GM23338 (cell line): ENCODE data around the gene ADGRD1. TPM values are rescaled to one million over a fixed set of nuclear protein-coding genes. Genes with fewer than 3 reads are reported as not detected.

Experiments used
- ATAC-seq: fragments of 200-7000 bp; cut with Tn5 transposase; 3 replicates; pipeline ENCODE4 v1.9.1; 2020
- DNase-seq: peaks from one replicate; pipeline ENCODE4 v3.0.0-alpha.2; 2015; ENCODE audit warnings: low spot score
- H2AFZ ChIP-seq: fragments of 200-600 bp; sonication (generic); 2 replicates; pipeline ENCODE4 v1.8.0; 2016; ENCODE audit warnings: antibody characterized with exemption, mild to moderate bottlenecking, moderate library complexity
- H3F3A ChIP-seq: fragments of 200-600 bp; sonication (generic); replicated peaks from 2 replicates; pipeline ENCODE4 v1.8.0; 2017; ENCODE audit warnings: antibody characterized with exemption, mixed run types, low read depth
- H3K27ac ChIP-seq: fragments of 200-600 bp; sonication (generic); 2 replicates; pipeline ENCODE4 v1.6.1; 2016; ENCODE audit warnings: low read depth
- H3K27me3 ChIP-seq: fragments of 200-600 bp; sonication (generic); 2 replicates; pipeline ENCODE4 v1.8.0; 2016; ENCODE audit warnings: mild to moderate bottlenecking, mixed run types, moderate library complexity; ENCODE audit not compliant: insufficient read depth
- H3K36me3 ChIP-seq: fragments of 200-600 bp; sonication (generic); 2 replicates; pipeline ENCODE4 v1.8.0; 2016; ENCODE audit warnings: mild to moderate bottlenecking; ENCODE audit not compliant: insufficient read depth
- H3K4me1 ChIP-seq: fragments of 200-600 bp; sonication (generic); 2 replicates; pipeline ENCODE4 v1.8.0; 2016; ENCODE audit warnings: mild to moderate bottlenecking, moderate library complexity; ENCODE audit not compliant: insufficient read depth
- H3K4me2 ChIP-seq: fragments of 200-600 bp; sonication (generic); 2 replicates; pipeline ENCODE4 v1.7.1; 2017; ENCODE audit warnings: mixed run types
- H3K4me3 ChIP-seq: fragments of 200-600 bp; sonication (generic); 2 replicates; pipeline ENCODE4 v1.6.1; 2016; ENCODE audit warnings: mixed run types
- H3K79me2 ChIP-seq: fragments of 200-600 bp; sonication (generic); replicated peaks from 2 replicates; pipeline ENCODE4 v1.8.0; 2017; ENCODE audit warnings: mild to moderate bottlenecking; ENCODE audit not compliant: insufficient read depth
- H3K9me2 ChIP-seq: fragments of 200-600 bp; sonication (generic); 2 replicates; pipeline ENCODE4 v1.8.0; 2017; ENCODE audit not compliant: insufficient read depth
- H4K20me1 ChIP-seq: fragments of 200-600 bp; sonication (generic); replicated peaks from 2 replicates; pipeline ENCODE4 v1.8.0; 2017; ENCODE audit warnings: mild to moderate bottlenecking; ENCODE audit not compliant: insufficient read depth
- H3K27ac Mint-ChIP-seq: 2 replicates; pipeline ENCODE4 v1.8.0; 2020; ENCODE audit warnings: inconsistent platforms, mild to moderate bottlenecking, moderate library complexity, mixed read lengths
- H3K27me3 Mint-ChIP-seq: 3 replicates; pipeline ENCODE4 v1.8.0; 2022; ENCODE audit warnings: low read depth, mild to moderate bottlenecking, moderate library complexity, mixed read lengths, inconsistent platforms; ENCODE audit not compliant: insufficient read depth, poor library complexity
- H3K36me3 Mint-ChIP-seq: 3 replicates; pipeline ENCODE4 v1.8.0; 2021; ENCODE audit warnings: low read depth, mild to moderate bottlenecking, inconsistent platforms, moderate library complexity, mixed read lengths
- H3K4me1 Mint-ChIP-seq: 3 replicates; pipeline ENCODE4 v1.8.0; 2020; ENCODE audit warnings: mild to moderate bottlenecking, inconsistent platforms, mixed read lengths
- H3K4me3 Mint-ChIP-seq: 3 replicates; pipeline ENCODE4 v1.8.0; 2021; ENCODE audit warnings: moderate library complexity, mild to moderate bottlenecking, inconsistent platforms, mixed read lengths
- H3K9me3 Mint-ChIP-seq: 3 replicates; pipeline ENCODE4 v1.8.0; 2020; ENCODE audit warnings: moderate library complexity, mild to moderate bottlenecking, inconsistent platforms, mixed read lengths
- CREB1 ChIP-seq: fragments of 250-450 bp; sonication (Bioruptor Pico); IDR thresholded peaks from 2 replicates; pipeline ENCODE4 v1.5.0; 2020; ENCODE audit warnings: low read depth, mild to moderate bottlenecking, moderate library complexity
- EZH2 ChIP-seq: fragments of 200-600 bp; sonication (generic); IDR thresholded peaks from one replicate; pipeline ENCODE4 v1.8.0; 2017; ENCODE audit warnings: antibody characterized with exemption, mild to moderate bottlenecking, low read depth; ENCODE audit not compliant: unreplicated experiment
- EZH2phosphoT487 ChIP-seq: fragments of 200-600 bp; sonication (generic); IDR thresholded peaks from one replicate; pipeline ENCODE4 v1.8.1; 2018; ENCODE audit warnings: antibody characterized with exemption; ENCODE audit not compliant: unreplicated experiment
- JUNB ChIP-seq: IDR thresholded peaks from one replicate; pipeline ENCODE4 v1.6.1; 2016; ENCODE audit warnings: antibody characterized with exemption; ENCODE audit not compliant: unreplicated experiment
- NANOG ChIP-seq: IDR thresholded peaks from 2 replicates; pipeline ENCODE4 v1.6.1; 2016; ENCODE audit warnings: antibody characterized with exemption, borderline replicate concordance
- POLR2AphosphoS5 ChIP-seq: IDR thresholded peaks from 2 replicates; pipeline ENCODE4 v1.6.1; 2016; ENCODE audit warnings: antibody characterized with exemption, low read depth
- STAT1 ChIP-seq: IDR thresholded peaks from one replicate; pipeline ENCODE4 v1.6.1; 2016; ENCODE audit warnings: antibody characterized with exemption; ENCODE audit not compliant: unreplicated experiment
- ZNF114 ChIP-seq: fragments of 250-450 bp; sonication (Bioruptor Pico); IDR thresholded peaks from 2 replicates; pipeline ENCODE4 v1.5.0; 2020; ENCODE audit warnings: mild to moderate bottlenecking, moderate library complexity
- ZNF331 ChIP-seq: fragments of 250-450 bp; sonication (Bioruptor Pico); IDR thresholded peaks from 2 replicates; pipeline ENCODE4 v1.5.0; 2020; ENCODE audit warnings: low read depth, mild to moderate bottlenecking, moderate library complexity
- polyA plus RNA-seq: library from polyadenylated mRNA; unstranded; fragments of >200 nt; fragmentation: Nextera tagmentation; extraction: Ambion mirVana; gene quantifications from 2 replicates; pipeline ENCODE4 v1.2.1, GENCODE V29; 2016
- total RNA-seq: library from RNA; depleted of rRNA; stranded (reverse); fragments of >200 nt; shearing (Covaris generic); gene quantifications from 2 replicates; pipeline ENCODE4 v1.2.3, GENCODE V29; 2014
- TF ChIP-seq, protein P1 (sequence below), 2 experiments: fragments of 200-600 bp in 1 of 2; sonication (generic) in 1 of 2; conservative IDR thresholded peaks; 2 replicates each; pipeline versions ENCODE4 v1.5.1 to v1.6.1; 2016 to 2017; ENCODE audit warnings: antibody characterized with exemption in 2 of 2, low read depth in 2 of 2, mild to moderate bottlenecking in 2 of 2, moderate library complexity in 1 of 2
- TF ChIP-seq, protein P2 (sequence below): IDR thresholded peaks from 2 replicates; pipeline ENCODE4 v1.6.1; 2016; ENCODE audit warnings: antibody characterized with exemption
- TF ChIP-seq, protein P3 (sequence below): IDR thresholded peaks from one replicate; pipeline ENCODE4 v1.6.1; 2018; ENCODE audit warnings: antibody characterized with exemption; ENCODE audit not compliant: unreplicated experiment
- TF ChIP-seq, protein P4 (sequence below): fragments of 250-450 bp; sonication (Bioruptor Pico); IDR thresholded peaks from 2 replicates; pipeline ENCODE4 v1.5.0; 2020; ENCODE audit warnings: mild to moderate bottlenecking, moderate library complexity

ADGRD1 gene
- total and polyA plus RNA-seq, 2 experiments from 2014 or later = 1.4 TPM; not detected in 1

DNA sequence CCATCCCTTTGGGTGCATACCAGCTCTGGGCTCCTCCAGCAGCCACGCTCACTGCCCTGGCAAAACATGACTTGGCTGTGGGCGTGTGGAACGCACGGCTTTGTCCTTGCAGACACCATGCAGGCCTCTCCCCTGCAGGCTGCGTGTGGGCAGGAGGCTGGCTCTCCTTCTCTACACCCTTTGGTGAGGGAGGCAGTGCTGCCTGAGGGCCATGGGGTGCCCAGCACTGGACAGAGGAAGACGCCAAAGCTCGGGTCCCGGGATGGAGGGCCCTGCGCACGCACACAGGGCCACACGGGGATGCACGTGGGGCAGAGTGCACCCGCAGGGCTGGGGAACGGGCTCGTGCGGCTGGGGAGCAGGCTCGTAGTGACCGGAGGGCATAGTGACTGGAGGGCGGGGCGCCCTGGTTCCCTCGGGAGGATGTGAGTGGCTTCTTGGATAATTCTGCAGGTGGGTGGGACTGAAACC lies 89.7 kb downstream of the ADGRD1 start:
- Mint-ChIP-seq H3K4me3 (no peak overlapping the region), H3K9me3 (peaks cover 5% of the 10 kb centered on the region; the same call in 2 of the 3 replicates), H3K27me3 (peaks cover 7% of the 10 kb centered on the region), H3K4me1 (no peaks in the 10 kb centered on the region; the same call in 2 of the 3 replicates), H3K27ac (no peak overlapping the region), H3K36me3 (no peaks in the 10 kb centered on the region)
- Histone ChIP-seq H3F3A (no peaks in the 10 kb centered on the region), H4K20me1 (no peaks in the 10 kb centered on the region), H3K79me2 (no peaks in the 10 kb centered on the region), H3K4me3 (no peak overlapping the region), H3K9me2 (no peaks in the 10 kb centered on the region), H3K27ac (no peak overlapping the region), H2AFZ (no peak overlapping the region), H3K27me3 (no peaks in the 10 kb centered on the region), H3K4me1 (no peaks in the 10 kb centered on the region), H3K36me3 (no peaks in the 10 kb centered on the region), H3K4me2 (no peak overlapping the region)
- DNase-seq (no peak), ATAC-seq (no peak)
- TF ChIP-seq EZH2 (no peak), JUNB (no peak), ZNF114 (no peak), CREB1 (CRISPR knock-in tag) (no peak), POLR2AphosphoS5 (no peak), EZH2phosphoT487 (no peak), STAT1 (no peak), ZNF331 (CRISPR knock-in tag) (no peak), NANOG (no peak)
- TF ChIP-seq, protein P1, sequence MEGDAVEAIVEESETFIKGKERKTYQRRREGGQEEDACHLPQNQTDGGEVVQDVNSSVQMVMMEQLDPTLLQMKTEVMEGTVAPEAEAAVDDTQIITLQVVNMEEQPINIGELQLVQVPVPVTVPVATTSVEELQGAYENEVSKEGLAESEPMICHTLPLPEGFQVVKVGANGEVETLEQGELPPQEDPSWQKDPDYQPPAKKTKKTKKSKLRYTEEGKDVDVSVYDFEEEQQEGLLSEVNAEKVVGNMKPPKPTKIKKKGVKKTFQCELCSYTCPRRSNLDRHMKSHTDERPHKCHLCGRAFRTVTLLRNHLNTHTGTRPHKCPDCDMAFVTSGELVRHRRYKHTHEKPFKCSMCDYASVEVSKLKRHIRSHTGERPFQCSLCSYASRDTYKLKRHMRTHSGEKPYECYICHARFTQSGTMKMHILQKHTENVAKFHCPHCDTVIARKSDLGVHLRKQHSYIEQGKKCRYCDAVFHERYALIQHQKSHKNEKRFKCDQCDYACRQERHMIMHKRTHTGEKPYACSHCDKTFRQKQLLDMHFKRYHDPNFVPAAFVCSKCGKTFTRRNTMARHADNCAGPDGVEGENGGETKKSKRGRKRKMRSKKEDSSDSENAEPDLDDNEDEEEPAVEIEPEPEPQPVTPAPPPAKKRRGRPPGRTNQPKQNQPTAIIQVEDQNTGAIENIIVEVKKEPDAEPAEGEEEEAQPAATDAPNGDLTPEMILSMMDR (conservative IDR thresholded peaks at IDR 0.05; ENCODE audit: low read depth in 2 of 2) = no peak
- TF ChIP-seq, protein P2, sequence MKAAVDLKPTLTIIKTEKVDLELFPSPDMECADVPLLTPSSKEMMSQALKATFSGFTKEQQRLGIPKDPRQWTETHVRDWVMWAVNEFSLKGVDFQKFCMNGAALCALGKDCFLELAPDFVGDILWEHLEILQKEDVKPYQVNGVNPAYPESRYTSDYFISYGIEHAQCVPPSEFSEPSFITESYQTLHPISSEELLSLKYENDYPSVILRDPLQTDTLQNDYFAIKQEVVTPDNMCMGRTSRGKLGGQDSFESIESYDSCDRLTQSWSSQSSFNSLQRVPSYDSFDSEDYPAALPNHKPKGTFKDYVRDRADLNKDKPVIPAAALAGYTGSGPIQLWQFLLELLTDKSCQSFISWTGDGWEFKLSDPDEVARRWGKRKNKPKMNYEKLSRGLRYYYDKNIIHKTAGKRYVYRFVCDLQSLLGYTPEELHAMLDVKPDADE = no peak
- TF ChIP-seq, protein P3, sequence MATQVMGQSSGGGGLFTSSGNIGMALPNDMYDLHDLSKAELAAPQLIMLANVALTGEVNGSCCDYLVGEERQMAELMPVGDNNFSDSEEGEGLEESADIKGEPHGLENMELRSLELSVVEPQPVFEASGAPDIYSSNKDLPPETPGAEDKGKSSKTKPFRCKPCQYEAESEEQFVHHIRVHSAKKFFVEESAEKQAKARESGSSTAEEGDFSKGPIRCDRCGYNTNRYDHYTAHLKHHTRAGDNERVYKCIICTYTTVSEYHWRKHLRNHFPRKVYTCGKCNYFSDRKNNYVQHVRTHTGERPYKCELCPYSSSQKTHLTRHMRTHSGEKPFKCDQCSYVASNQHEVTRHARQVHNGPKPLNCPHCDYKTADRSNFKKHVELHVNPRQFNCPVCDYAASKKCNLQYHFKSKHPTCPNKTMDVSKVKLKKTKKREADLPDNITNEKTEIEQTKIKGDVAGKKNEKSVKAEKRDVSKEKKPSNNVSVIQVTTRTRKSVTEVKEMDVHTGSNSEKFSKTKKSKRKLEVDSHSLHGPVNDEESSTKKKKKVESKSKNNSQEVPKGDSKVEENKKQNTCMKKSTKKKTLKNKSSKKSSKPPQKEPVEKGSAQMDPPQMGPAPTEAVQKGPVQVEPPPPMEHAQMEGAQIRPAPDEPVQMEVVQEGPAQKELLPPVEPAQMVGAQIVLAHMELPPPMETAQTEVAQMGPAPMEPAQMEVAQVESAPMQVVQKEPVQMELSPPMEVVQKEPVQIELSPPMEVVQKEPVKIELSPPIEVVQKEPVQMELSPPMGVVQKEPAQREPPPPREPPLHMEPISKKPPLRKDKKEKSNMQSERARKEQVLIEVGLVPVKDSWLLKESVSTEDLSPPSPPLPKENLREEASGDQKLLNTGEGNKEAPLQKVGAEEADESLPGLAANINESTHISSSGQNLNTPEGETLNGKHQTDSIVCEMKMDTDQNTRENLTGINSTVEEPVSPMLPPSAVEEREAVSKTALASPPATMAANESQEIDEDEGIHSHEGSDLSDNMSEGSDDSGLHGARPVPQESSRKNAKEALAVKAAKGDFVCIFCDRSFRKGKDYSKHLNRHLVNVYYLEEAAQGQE = no peak
- TF ChIP-seq, protein P4, sequence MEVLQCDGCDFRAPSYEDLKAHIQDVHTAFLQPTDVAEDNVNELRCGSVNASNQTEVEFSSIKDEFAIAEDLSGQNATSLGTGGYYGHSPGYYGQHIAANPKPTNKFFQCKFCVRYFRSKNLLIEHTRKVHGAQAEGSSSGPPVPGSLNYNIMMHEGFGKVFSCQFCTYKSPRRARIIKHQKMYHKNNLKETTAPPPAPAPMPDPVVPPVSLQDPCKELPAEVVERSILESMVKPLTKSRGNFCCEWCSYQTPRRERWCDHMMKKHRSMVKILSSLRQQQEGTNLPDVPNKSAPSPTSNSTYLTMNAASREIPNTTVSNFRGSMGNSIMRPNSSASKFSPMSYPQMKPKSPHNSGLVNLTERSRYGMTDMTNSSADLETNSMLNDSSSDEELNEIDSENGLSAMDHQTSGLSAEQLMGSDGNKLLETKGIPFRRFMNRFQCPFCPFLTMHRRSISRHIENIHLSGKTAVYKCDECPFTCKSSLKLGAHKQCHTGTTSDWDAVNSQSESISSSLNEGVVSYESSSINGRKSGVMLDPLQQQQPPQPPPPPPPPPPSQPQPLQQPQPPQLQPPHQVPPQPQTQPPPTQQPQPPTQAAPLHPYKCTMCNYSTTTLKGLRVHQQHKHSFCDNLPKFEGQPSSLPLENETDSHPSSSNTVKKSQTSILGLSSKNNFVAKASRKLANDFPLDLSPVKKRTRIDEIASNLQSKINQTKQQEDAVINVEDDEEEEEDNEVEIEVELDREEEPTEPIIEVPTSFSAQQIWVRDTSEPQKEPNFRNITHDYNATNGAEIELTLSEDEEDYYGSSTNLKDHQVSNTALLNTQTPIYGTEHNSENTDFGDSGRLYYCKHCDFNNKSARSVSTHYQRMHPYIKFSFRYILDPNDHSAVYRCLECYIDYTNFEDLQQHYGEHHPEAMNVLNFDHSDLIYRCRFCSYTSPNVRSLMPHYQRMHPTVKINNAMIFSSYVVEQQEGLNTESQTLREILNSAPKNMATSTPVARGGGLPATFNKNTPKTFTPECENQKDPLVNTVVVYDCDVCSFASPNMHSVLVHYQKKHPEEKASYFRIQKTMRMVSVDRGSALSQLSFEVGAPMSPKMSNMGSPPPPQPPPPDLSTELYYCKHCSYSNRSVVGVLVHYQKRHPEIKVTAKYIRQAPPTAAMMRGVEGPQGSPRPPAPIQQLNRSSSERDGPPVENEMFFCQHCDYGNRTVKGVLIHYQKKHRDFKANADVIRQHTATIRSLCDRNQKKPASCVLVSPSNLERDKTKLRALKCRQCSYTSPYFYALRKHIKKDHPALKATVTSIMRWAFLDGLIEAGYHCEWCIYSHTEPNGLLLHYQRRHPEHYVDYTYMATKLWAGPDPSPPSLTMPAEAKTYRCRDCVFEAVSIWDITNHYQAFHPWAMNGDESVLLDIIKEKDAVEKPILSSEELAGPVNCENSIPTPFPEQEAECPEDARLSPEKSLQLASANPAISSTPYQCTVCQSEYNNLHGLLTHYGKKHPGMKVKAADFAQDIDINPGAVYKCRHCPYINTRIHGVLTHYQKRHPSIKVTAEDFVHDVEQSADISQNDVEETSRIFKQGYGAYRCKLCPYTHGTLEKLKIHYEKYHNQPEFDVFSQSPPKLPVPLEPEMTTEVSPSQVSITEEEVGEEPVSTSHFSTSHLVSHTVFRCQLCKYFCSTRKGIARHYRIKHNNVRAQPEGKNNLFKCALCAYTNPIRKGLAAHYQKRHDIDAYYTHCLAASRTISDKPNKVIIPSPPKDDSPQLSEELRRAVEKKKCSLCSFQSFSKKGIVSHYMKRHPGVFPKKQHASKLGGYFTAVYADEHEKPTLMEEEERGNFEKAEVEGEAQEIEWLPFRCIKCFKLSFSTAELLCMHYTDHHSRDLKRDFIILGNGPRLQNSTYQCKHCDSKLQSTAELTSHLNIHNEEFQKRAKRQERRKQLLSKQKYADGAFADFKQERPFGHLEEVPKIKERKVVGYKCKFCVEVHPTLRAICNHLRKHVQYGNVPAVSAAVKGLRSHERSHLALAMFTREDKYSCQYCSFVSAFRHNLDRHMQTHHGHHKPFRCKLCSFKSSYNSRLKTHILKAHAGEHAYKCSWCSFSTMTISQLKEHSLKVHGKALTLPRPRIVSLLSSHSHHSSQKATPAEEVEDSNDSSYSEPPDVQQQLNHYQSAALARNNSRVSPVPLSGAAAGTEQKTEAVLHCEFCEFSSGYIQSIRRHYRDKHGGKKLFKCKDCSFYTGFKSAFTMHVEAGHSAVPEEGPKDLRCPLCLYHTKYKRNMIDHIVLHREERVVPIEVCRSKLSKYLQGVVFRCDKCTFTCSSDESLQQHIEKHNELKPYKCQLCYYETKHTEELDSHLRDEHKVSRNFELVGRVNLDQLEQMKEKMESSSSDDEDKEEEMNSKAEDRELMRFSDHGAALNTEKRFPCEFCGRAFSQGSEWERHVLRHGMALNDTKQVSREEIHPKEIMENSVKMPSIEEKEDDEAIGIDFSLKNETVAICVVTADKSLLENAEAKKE (CRISPR knock-in tag) = no peak
